ENCODE results near the gene CFAP300. TPM values are rescaled to one million over a fixed set of nuclear protein-coding genes. Genes with fewer than 3 reads are reported as not detected.

The CFAP300 gene
- total RNA-seq, 4 donors from 2014 or later, result 0.31 to 2.9 (median 1.6) TPM

- 59 to 73% methylated on average over 1 of the region's 1 CpG for WGBS, 2 donors
- TF ChIP-seq CTCF (IDR thresholded peaks at IDR 0.05), result no peak
- TF ChIP-seq POLR2A (IDR thresholded peaks at IDR 0.05), result no peak
- no peak overlapping the region for H3K27ac ChIP-seq
- no peaks in the 10 kb centered on the region for H3K9me3 ChIP-seq
- H3K4me3 ChIP-seq, result no peak overlapping the region
- H3K27me3 ChIP-seq, result no peaks in the 10 kb centered on the region
- no peaks in the 10 kb centered on the region for H3K36me3 ChIP-seq
- no peak for DNase-seq
- intact Hi-C loops (cut with DNase I), result no loop called here
- no peaks in the 10 kb centered on the region for H3K4me1 ChIP-seq
These were observed 49.9 kb downstream of the CFAP300 start for GRCh38 chr11:102097186-102097585.

GRCh38 chr11:102099755-102100154 is 52.5 kb downstream of the CFAP300 start:
- Histone ChIP-seq H3K36me3 (no peaks in the 10 kb centered on the region), H3K9me3 (no peaks in the 10 kb centered on the region), H3K4me1 (no peaks in the 10 kb centered on the region), H3K4me3 (no peak overlapping the region), H3K27ac (no peak overlapping the region), H3K27me3 (no peaks in the 10 kb centered on the region)
- DNase-seq, result no peak
- WGBS, 2 donors, result 83 to 92% methylated on average over 2 of the region's 2 CpGs
- intact Hi-C loops (cut with DNase I), result no loop called here
- TF ChIP-seq POLR2A (IDR thresholded peaks at IDR 0.05), result no peak
- TF ChIP-seq CTCF (IDR thresholded peaks at IDR 0.05), result no peak

GRCh38 chr11:102108734-102109440 is 61.6 kb downstream of the CFAP300 start:
- peak overlapping the region in 1 of 4 donors; percentile 95 for H3K4me3 ChIP-seq
- WGBS, 2 donors, result 35 to 64% methylated on average over 3 of the region's 3 CpGs

GRCh38 chr11:102109896-102110760 is 62.9 kb downstream of the CFAP300 start, which contains the start of gene YAP1:
YAP1 (plus strand) TSS chr11:102110447; CDS start chr11:102110849, 402 bp downstream.
- H3K4me3 ChIP-seq, result peak within 1 kb of the TSS; percentile 86 to 95 (median 95)
- intact Hi-C loops (cut with DNase I), result loop anchor here (10.0 kb wide), 1 partner anchor 155 kb away; no protein-coding TSS in a partner anchor
- H3K9me3 ChIP-seq, result no peaks in the 10 kb centered on the region
- TF ChIP-seq CTCF (IDR thresholded peaks at IDR 0.05) (peak in 1 of 6 experiments; percentile 21), POLR2A (IDR thresholded peaks at IDR 0.05) (peak in 3 of 4 donors; percentile 3 to 72 (median 57))
- H3K27ac ChIP-seq, result peak within 1 kb of the TSS; percentile 96 to 99 (median 98)
- peaks cover 3 to 38% (median 19%) of the 10 kb centered on the region in 3 donors for H3K4me1 ChIP-seq
- H3K27me3 ChIP-seq, result peaks cover 0 to 12% (median 0%) of the 10 kb centered on the region in 4 donors
- WGBS, 2 donors, result 1% methylated on average over 26 to 53 of the region's 104 CpGs
- H3K36me3 ChIP-seq, result peaks cover 0 to 3% (median 0%) of the 10 kb centered on the region in 3 donors
- DNase-seq, result no peak

More at GRCh38 chr11:102108734-102109440, 61.6 kb downstream of the CFAP300 start:
- peaks cover 0 to 12% (median 0%) of the 10 kb centered on the region in 4 donors for H3K27me3 ChIP-seq
- no peak for DNase-seq
- TF ChIP-seq POLR2A (IDR thresholded peaks at IDR 0.05) (no peak), CTCF (IDR thresholded peaks at IDR 0.05) (no peak)
- peak overlapping the region in 3 of 4 donors; percentile 96 to 99 (median 99) for H3K27ac ChIP-seq
- intact Hi-C loops (cut with DNase I), result no loop called here
- no peaks in the 10 kb centered on the region for H3K36me3 ChIP-seq
- H3K4me1 ChIP-seq, result peaks cover 3 to 25% (median 14%) of the 10 kb centered on the region in 3 donors
- no peaks in the 10 kb centered on the region for H3K9me3 ChIP-seq

All from esophagus squamous epithelium (tissue), 5 donors.